ENCODE measurements around the gene CDC45. TPM values are rescaled to one million over a fixed set of nuclear protein-coding genes. Genes with fewer than 3 reads are reported as not detected.
A peak's percentile ranks its signal among the peaks of the same experiment; 100 is the strongest.

The CDC45 gene
- total RNA-seq, 1 donor from 2014 or later = 2.2 TPM

DNA sequence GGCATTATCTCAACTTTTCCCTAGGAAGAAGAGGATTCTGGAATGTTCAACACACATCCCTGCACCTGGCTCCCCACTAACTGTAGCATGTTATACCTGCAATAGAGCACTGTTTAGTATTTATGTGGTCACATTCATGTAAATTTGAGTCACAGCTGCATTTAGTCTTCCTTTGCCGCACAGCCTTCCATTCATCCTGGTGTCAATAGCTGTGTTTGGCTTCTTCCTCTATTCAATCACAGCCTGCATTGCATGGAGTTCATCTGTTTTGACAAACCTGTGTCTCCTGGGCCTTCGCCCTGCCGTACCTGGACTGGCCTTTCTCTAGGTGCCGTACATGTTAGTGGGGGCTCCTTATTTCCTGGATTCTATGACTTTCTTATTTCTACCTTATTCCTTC is 28.1 kb upstream of the CDC45 start:
- no peak overlapping the region for H3K4me3 Mint-ChIP-seq (ENCODE audit: unreplicated experiment)
- no peak overlapping the region for H3K27ac Mint-ChIP-seq (ENCODE audit: unreplicated experiment)
- peaks cover 30% of the 10 kb centered on the region for H3K4me1 Mint-ChIP-seq (ENCODE audit: low read depth)
- no peaks in the 10 kb centered on the region for H3K27me3 Mint-ChIP-seq (ENCODE audit: low read depth)
- no peaks in the 10 kb centered on the region for H3K9me3 Mint-ChIP-seq (ENCODE audit: low read depth)
- DNase-seq (ENCODE audit: low spot score) = no peak
- TF ChIP-seq, protein P1, sequence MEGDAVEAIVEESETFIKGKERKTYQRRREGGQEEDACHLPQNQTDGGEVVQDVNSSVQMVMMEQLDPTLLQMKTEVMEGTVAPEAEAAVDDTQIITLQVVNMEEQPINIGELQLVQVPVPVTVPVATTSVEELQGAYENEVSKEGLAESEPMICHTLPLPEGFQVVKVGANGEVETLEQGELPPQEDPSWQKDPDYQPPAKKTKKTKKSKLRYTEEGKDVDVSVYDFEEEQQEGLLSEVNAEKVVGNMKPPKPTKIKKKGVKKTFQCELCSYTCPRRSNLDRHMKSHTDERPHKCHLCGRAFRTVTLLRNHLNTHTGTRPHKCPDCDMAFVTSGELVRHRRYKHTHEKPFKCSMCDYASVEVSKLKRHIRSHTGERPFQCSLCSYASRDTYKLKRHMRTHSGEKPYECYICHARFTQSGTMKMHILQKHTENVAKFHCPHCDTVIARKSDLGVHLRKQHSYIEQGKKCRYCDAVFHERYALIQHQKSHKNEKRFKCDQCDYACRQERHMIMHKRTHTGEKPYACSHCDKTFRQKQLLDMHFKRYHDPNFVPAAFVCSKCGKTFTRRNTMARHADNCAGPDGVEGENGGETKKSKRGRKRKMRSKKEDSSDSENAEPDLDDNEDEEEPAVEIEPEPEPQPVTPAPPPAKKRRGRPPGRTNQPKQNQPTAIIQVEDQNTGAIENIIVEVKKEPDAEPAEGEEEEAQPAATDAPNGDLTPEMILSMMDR (IDR thresholded peaks at IDR 0.05) = no peak
- H3K36me3 Mint-ChIP-seq (ENCODE audit: low read depth) = peaks cover 31% of the 10 kb centered on the region

DNA sequence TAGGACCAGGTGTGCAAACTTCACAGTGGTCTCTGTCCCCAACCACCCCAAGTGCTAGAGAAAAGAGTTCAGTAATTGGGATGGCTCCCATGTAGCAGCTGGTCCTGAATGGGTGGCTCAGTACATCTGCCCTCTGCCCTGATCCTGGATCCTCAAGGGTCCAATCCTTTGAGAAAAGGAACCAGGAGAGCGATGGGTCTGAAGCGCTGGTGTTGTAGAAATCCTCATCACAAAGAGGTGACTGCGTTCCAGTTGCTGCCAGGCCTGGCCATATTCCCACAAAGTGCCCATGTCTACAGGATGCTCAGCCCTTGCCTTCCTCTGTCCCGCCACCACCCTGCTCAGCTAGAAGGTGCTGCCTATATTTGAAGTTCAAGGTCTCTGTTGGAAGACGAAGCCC is 26.0 kb upstream of the CDC45 start:
- H3K27ac Mint-ChIP-seq (ENCODE audit: unreplicated experiment) = no peak overlapping the region
- no peaks in the 10 kb centered on the region for H3K9me3 Mint-ChIP-seq (ENCODE audit: low read depth)
- H3K4me1 Mint-ChIP-seq (ENCODE audit: low read depth) = peaks cover 18% of the 10 kb centered on the region
- no peaks in the 10 kb centered on the region for H3K27me3 Mint-ChIP-seq (ENCODE audit: low read depth)
- TF ChIP-seq, protein P1 (IDR thresholded peaks at IDR 0.05) = no peak
- H3K4me3 Mint-ChIP-seq (ENCODE audit: unreplicated experiment) = no peak overlapping the region
- peaks cover 34% of the 10 kb centered on the region for H3K36me3 Mint-ChIP-seq (ENCODE audit: low read depth)
- DNase-seq (ENCODE audit: low spot score) = no peak

DNA sequence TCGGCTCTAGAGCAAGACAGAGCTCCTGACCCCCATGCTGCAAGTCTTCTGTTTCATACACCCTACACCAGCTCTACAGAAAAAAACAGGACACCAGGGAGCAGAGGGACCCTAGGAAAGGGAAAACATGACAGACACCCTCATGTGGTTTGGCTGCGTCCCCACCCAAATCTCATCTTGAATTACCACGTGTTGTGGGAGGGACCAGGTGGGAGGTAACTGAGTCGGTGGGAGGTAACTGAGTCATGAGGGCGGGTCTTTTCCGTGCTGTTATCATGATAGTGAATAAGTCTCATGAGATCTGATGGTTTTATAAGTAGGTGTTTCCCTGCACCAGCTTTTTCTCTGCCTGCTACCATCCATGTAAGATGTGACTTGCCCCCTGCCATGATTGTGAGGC is 25.6 kb upstream of the CDC45 start:
- no peak overlapping the region for H3K4me3 Mint-ChIP-seq (ENCODE audit: unreplicated experiment)
- H3K9me3 Mint-ChIP-seq (ENCODE audit: low read depth) = no peaks in the 10 kb centered on the region
- H3K27me3 Mint-ChIP-seq (ENCODE audit: low read depth) = no peaks in the 10 kb centered on the region
- TF ChIP-seq, protein P1 (IDR thresholded peaks at IDR 0.05) = no peak
- peaks cover 34% of the 10 kb centered on the region for H3K36me3 Mint-ChIP-seq (ENCODE audit: low read depth)
- peak overlapping the region; percentile 28 for H3K27ac Mint-ChIP-seq (ENCODE audit: unreplicated experiment)
- H3K4me1 Mint-ChIP-seq (ENCODE audit: low read depth) = peaks cover 17% of the 10 kb centered on the region
- DNase-seq (ENCODE audit: low spot score) = no peak

DNA sequence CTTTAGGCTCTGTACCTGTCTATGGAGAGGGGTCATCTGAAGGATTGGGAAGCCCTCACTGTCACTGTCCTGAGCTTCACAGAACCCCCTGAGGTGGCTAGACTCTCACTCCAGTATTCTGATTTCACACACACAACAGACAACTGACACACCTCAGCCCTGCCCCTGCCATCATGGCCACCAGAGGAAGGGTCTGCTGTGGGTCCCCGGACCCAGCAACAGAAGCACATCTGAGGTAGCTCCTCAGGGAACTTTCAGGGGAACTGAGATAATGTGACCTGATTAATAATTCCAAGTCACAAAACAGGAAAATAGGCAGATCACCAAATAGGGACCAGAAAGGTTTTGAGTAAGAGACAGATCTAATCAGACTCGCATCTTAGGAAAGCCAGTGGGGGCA is 24.7 kb upstream of the CDC45 start:
- peak overlapping the region; percentile 57 for H3K27ac Mint-ChIP-seq (ENCODE audit: unreplicated experiment)
- H3K9me3 Mint-ChIP-seq (ENCODE audit: low read depth) = no peaks in the 10 kb centered on the region
- no peak for DNase-seq (ENCODE audit: low spot score)
- no peaks in the 10 kb centered on the region for H3K27me3 Mint-ChIP-seq (ENCODE audit: low read depth)
- TF ChIP-seq, protein P1 (IDR thresholded peaks at IDR 0.05) = no peak
- H3K36me3 Mint-ChIP-seq (ENCODE audit: low read depth) = peaks cover 34% of the 10 kb centered on the region
- H3K4me1 Mint-ChIP-seq (ENCODE audit: low read depth) = peaks cover 17% of the 10 kb centered on the region
- H3K4me3 Mint-ChIP-seq (ENCODE audit: unreplicated experiment) = no peak overlapping the region

DNA sequence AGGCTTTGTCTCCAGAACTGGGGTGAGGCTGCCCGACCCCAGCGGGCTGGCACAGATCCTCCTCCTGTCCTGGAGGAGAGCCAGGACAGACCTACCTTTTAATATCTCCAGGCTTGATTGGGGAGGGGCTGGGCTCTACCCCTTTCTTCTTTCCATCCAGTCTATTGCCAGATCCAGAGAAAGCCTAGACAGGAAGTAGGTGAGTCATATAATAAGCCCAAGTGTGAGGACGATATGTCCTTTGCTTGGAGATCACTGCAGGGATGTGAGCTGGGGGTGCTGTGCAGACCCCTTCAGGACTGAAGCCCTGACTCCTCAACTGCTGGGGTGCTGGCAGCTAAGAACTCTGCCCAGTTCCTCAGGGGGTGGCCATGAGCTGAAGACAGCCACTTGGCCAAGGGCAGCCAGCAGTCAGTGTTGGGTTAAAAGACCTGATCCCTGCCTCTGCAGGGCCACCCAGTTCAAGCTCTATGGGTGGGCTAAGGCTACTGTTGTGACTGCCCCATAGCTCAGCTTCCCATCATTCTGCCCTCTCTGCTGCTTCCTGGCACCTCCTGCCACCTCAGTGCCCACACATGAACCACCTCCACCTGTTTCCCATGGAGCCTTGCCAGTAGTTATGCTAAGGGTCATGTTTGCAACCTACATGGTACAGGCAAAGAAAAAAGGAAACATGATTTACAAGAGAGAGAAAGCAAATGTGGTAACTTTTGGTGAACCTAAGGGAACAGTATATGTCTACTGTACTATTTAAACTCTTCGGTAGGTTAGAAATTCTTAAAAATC is 23.9 kb upstream of the CDC45 start:
- Mint-ChIP-seq H3K27ac (ENCODE audit: unreplicated experiment) (peak overlapping the region; percentile 57), H3K4me3 (ENCODE audit: unreplicated experiment) (no peak overlapping the region), H3K27me3 (ENCODE audit: low read depth) (no peaks in the 10 kb centered on the region), H3K9me3 (ENCODE audit: low read depth) (no peaks in the 10 kb centered on the region), H3K36me3 (ENCODE audit: low read depth) (peaks cover 34% of the 10 kb centered on the region), H3K4me1 (ENCODE audit: low read depth) (peaks cover 17% of the 10 kb centered on the region)
- TF ChIP-seq, protein P1 (IDR thresholded peaks at IDR 0.05) = no peak
- DNase-seq (ENCODE audit: low spot score) = no peak

All from chondrocyte (in vitro differentiated cells).